RWPE2 (cell line): ENCODE measurements around the gene PGGT1B.

Experiments used
- ATAC-seq: fragments of 200-7000 bp; cut with Tn5 transposase; 3 replicates; pipeline ENCODE4 v1.9.1; 2021; ENCODE audit warnings: low read depth
- DNase-seq: peaks from one replicate; pipeline ENCODE4 v3.0.0-alpha.2; 2020; ENCODE audit warnings: low spot score
- H3K27ac ChIP-seq: fragments of 450-650 bp; 2 replicates; pipeline ENCODE4 v1.5.1; 2017; ENCODE audit warnings: mild to moderate bottlenecking; ENCODE audit not compliant: poor library complexity, severe bottlenecking
- H3K27me3 ChIP-seq: fragments of 250-450 bp; sonication (Bioruptor Pico); 2 replicates; pipeline ENCODE4 v1.5.1; 2021; ENCODE audit warnings: mild to moderate bottlenecking, moderate library complexity; ENCODE audit not compliant: insufficient read depth, poor library complexity, severe bottlenecking
- H3K36me3 ChIP-seq: fragments of 250-450 bp; sonication (Bioruptor Pico); 2 replicates; pipeline ENCODE4 v1.5.1; 2020; ENCODE audit warnings: low read depth, mild to moderate bottlenecking, moderate library complexity
- H3K4me1 ChIP-seq: fragments of 250-450 bp; sonication (Bioruptor Pico); 2 replicates; pipeline ENCODE4 v1.5.1; 2021; ENCODE audit warnings: mild to moderate bottlenecking, moderate library complexity; ENCODE audit not compliant: insufficient read depth, poor library complexity, severe bottlenecking
- H3K4me3 ChIP-seq: fragments of 250-450 bp; sonication (Bioruptor Pico); 2 replicates; pipeline ENCODE4 v1.5.1; 2021; ENCODE audit warnings: mild to moderate bottlenecking, moderate library complexity; ENCODE audit not compliant: severe bottlenecking
- H3K9me3 ChIP-seq: fragments of 250-450 bp; sonication (Bioruptor Pico); 2 replicates; pipeline ENCODE4 v1.5.1; 2021; ENCODE audit warnings: mild to moderate bottlenecking, moderate library complexity; ENCODE audit not compliant: severe bottlenecking
- TF ChIP-seq, protein P1 (sequence below): fragments of 450-650 bp; IDR thresholded peaks from one replicate; pipeline ENCODE4 v1.5.1; 2017; ENCODE audit warnings: mild to moderate bottlenecking, moderate library complexity; ENCODE audit not compliant: poor library complexity, severe bottlenecking

PGGT1B gene

DNA sequence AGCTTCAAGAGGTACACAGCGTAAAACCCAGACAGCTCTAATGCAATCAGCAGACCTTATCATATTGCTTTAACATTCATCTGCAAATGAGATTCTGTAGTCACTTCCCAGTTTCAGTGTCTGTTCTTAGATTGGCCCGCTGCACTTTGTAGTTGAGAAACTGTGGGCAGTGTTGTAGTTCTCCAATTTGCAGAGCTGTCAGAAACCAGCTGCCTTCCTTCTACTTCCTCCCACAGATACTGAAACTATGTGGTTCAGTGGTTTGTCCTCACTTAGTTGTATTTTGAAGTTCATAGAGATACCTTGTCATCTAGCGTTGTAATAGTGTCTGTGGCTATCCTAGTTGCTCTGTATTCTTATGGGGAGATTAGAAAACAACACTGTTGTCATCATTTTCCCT, 53.4 kb downstream of the PGGT1B start:
- no peaks in the 10 kb centered on the region for H3K4me1 ChIP-seq
- no peaks in the 10 kb centered on the region for H3K9me3 ChIP-seq
- no peak overlapping the region for H3K4me3 ChIP-seq
- no peaks in the 10 kb centered on the region for H3K27me3 ChIP-seq
- ATAC-seq (no peak), DNase-seq (no peak)
- peaks cover 24% of the 10 kb centered on the region for H3K36me3 ChIP-seq
- TF ChIP-seq, protein P1, sequence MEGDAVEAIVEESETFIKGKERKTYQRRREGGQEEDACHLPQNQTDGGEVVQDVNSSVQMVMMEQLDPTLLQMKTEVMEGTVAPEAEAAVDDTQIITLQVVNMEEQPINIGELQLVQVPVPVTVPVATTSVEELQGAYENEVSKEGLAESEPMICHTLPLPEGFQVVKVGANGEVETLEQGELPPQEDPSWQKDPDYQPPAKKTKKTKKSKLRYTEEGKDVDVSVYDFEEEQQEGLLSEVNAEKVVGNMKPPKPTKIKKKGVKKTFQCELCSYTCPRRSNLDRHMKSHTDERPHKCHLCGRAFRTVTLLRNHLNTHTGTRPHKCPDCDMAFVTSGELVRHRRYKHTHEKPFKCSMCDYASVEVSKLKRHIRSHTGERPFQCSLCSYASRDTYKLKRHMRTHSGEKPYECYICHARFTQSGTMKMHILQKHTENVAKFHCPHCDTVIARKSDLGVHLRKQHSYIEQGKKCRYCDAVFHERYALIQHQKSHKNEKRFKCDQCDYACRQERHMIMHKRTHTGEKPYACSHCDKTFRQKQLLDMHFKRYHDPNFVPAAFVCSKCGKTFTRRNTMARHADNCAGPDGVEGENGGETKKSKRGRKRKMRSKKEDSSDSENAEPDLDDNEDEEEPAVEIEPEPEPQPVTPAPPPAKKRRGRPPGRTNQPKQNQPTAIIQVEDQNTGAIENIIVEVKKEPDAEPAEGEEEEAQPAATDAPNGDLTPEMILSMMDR = no peak
- no peak overlapping the region for H3K27ac ChIP-seq

DNA sequence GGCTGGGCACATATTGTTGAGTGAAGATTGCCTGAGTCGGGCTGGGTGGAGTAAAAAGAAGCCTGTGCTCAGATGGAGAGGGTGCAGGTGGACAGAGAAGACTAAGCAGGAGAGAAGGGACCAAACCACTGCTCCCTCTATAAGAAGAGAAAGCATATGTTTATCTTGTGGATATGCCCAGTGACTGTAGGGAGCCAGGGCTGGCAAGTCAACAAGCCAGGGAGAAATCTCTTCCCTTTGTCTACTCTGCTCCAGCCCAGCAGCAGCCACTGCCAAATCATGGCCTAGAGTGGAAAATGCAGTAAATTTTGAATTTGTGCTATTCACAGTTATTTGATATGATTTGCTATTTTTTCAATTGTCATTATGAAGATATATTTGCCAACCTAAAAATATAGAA, 59.7 kb downstream of the PGGT1B start:
- H3K27me3 ChIP-seq = no peaks in the 10 kb centered on the region
- no peaks in the 10 kb centered on the region for H3K4me1 ChIP-seq
- no peak for DNase-seq
- H3K4me3 ChIP-seq = no peak overlapping the region
- TF ChIP-seq, protein P1 = no peak
- ATAC-seq = no peak
- H3K36me3 ChIP-seq = no peaks in the 10 kb centered on the region
- H3K27ac ChIP-seq = no peak overlapping the region
- H3K9me3 ChIP-seq = no peaks in the 10 kb centered on the region

DNA sequence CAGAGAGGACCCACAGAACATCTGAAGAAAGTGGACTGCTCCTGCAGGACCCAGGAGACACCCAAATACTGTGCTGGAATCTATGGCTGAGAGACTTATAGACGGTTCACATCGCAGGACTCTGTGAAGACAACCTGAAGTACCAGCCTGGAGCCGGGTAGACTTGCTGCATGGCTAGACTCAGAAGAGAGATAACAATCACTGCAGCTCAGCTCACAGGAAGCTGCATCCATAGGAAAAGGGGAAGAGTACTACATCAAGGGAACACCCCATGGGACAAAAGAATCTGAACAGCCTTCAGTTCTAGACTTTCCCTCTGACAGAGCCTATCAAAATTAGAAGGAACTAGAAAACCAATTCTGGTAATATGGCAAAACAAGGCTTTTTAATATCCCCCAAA, 66.5 kb downstream of the PGGT1B start:
- no peaks in the 10 kb centered on the region for H3K4me1 ChIP-seq

DNA sequence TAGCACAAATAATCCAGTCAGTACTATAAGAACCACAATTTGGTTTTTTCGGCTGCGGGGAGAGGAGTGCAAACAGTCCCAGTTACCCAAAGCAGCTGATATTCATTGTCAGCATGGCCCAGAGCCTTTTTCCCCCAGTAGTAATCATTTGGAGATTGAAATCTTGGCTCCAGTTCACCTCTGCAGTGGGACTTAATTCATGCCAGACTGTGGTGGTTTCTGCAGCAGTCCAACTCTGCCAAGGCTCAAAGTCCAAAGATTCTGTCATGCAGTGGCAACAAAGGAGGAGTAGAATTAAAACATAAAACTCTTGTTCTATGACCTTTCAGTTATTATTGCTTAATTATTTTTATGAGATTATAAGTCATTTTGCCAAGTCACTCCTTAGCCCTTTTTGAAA, 68.0 kb downstream of the PGGT1B start:
- Histone ChIP-seq H3K4me3 (no peak overlapping the region), H3K9me3 (no peaks in the 10 kb centered on the region), H3K36me3 (no peaks in the 10 kb centered on the region), H3K4me1 (no peaks in the 10 kb centered on the region), H3K27me3 (no peaks in the 10 kb centered on the region), H3K27ac (no peak overlapping the region)
- no peak for DNase-seq
- ATAC-seq = no peak
- TF ChIP-seq, protein P1 = no peak

More for the DNA sequence above, 66.5 kb downstream of the PGGT1B start:
- no peak overlapping the region for H3K27ac ChIP-seq
- H3K36me3 ChIP-seq = no peaks in the 10 kb centered on the region
- TF ChIP-seq, protein P1 = no peak
- ATAC-seq (no peak), DNase-seq (no peak)
- H3K9me3 ChIP-seq = no peaks in the 10 kb centered on the region
- no peaks in the 10 kb centered on the region for H3K27me3 ChIP-seq
- H3K4me3 ChIP-seq = no peak overlapping the region

DNA sequence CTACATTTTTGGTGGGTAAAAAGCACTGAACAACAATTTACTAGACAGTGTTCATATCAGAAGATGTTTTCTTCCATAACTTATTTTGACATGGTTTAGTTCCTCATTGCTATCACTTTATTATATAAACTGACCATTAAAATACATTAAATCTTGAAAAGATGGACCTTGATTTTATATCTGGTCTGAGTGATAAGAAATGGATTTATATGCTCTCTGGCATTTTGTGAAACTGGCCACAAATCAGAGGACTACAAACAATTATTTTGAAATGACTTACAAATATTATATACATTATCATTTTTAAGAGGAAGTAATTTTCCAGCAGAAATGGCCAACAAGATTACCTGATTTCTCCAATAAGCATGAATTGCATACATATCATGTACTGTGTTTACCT, 69.4 kb downstream of the PGGT1B start:
- no peak for ATAC-seq
- H3K36me3 ChIP-seq = no peaks in the 10 kb centered on the region
- H3K4me1 ChIP-seq = no peaks in the 10 kb centered on the region
- no peaks in the 10 kb centered on the region for H3K27me3 ChIP-seq
- H3K27ac ChIP-seq = no peak overlapping the region
- no peak overlapping the region for H3K4me3 ChIP-seq
- no peaks in the 10 kb centered on the region for H3K9me3 ChIP-seq
- TF ChIP-seq, protein P1 = no peak
- no peak for DNase-seq
